NCI-H69 (cell line): ENCODE measurements around the gene KLHL33.

Experiments used
- DNase-seq: peaks from one replicate; lab custom pipeline; 2025; lab: John Stamatoyannopoulos, UW

Gene KLHL33

GRCh38 chr14:20412876-20413743 lies 22.9 kb downstream of the KLHL33 start, which contains the start of gene TEP1:
Gene TEP1 (minus strand): TSS chr14:20413501. CDS start chr14:20408439, 5,062 bp downstream.
- peak; percentile 91 for DNase-seq

- DNase-seq, result no peak
Observed at GRCh38 chr14:20412411-20412810, 23.6 kb downstream of the KLHL33 start.

DNA sequence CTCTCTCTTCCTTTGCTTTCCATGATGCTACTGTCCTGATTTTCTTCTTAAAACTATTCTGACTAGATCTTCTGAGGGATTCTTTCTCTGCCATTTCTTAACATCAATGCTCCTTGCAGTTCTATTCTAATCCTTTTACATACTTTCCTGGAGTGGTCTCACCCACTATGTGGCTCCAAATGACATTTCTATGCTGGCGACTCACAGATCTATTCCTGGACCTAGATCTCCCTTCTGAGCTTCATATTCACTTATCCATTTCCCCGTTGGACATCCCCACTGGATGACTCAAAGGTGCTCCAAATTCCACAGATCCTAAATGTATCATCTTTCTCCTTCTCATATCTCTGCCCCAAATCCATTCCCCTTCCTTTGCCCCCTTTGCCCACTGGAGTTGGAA lies 26.7 kb downstream of the KLHL33 start:
- DNase-seq, result no peak

DNA sequence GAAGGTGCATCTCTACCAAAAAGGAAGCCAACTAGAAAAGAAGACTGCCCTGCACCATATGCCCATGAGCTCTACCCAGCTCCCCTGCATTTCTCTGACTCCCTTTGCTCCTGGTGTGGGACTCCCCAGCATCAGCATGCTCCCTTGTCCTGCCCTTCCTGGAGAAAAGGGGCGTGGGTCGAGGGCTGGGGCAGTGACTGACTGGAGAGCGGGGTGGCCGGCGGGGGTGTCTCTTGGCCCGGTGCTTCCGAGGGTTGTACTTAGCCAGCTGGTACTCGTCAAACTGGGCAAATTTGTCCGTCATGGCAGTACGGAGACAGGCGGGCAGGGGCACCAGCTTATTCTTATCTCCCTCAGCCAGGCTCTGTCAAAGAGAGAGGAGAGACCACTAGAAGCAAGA lies 32.4 kb downstream of the KLHL33 start:
- DNase-seq, result no peak

GRCh38 chr14:20400965-20401593 lies 34.9 kb downstream of the KLHL33 start:
- peak; percentile 8 for DNase-seq

DNA sequence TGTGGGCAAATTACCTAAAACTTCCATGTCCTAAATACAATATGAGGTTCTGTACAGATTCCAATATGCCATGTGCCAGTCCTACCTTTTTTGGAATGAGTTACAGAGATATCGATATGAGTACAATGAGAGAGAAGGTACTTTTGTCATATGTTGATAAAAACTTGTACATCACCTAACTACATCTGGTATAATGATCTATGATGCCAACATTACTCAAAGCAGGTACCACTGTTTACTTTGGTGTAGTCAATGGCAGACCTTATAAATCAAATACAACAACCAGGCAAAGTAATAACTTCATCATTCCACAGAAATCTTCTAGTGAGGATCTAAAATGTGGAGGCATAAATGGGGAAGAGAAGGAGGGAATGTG lies 35.4 kb downstream of the KLHL33 start:
- DNase-seq, result no peak

GRCh38 chr14:20397511-20397910 lies 38.5 kb downstream of the KLHL33 start:
- no peak for DNase-seq

DNA sequence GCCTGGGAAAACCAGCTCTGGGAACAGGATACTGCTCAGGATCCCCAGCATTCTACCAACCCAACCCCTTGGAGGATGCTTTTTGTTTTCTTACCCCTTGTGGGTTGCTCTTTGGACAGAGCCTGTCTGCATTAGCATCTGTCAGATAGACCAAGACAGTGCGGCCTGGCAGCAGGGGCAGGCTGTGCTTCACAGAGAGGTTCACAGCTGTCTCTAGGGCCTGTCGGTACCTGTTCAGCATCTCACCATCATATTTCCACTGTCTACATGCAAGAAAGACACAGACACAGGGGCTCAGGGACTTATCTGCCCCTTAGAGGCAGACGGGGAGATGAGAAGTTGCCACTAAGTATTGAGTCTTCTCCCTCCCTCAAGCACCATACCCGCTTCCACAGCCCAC lies 44.5 kb downstream of the KLHL33 start:
- no peak for DNase-seq

DNA sequence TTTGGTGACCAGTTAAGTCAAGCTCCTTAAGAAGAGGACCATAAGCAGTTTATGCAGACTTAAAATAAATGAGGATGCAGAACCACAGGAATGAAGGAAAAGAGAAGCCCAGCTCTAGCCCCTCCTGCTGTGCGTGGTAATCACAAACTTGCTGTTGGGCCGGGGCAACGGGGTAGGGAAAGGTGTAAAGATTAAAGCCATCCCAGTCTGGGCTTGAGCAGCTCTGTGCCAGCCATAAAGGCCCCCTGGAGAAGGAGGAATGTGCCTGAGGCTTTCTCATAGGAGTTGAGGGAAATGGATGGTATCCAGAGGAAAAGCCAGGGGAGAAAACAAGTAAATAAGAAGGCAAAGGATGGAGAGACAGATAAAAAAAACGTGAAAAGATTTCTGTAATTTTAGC lies 47.8 kb downstream of the KLHL33 start:
- DNase-seq, result no peak

GRCh38 chr14:20387576-20387975 lies 48.4 kb downstream of the KLHL33 start:
- DNase-seq, result no peak

GRCh38 chr14:20386276-20386855 lies 49.6 kb downstream of the KLHL33 start:
- no peak for DNase-seq

DNA sequence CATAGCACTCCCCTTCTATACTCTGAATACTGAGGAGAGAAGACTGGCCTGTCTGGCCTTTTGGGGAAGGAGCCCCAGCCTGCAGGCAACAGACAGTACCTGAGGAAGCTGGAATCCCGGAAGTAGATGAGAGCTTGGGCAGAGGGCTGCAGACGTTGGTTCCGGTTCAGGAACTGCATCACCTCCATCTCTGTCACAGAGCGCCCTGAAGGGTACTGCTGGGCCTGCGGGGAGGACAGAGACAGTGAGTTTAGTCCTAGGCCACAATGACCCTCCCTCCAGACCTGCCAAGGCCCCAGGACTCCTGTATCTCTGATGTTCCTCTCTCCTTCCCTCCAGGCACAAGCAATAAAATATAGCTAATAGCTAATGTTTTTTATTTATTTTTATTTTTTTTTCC lies 51.1 kb downstream of the KLHL33 start:
- DNase-seq, result no peak

DNA sequence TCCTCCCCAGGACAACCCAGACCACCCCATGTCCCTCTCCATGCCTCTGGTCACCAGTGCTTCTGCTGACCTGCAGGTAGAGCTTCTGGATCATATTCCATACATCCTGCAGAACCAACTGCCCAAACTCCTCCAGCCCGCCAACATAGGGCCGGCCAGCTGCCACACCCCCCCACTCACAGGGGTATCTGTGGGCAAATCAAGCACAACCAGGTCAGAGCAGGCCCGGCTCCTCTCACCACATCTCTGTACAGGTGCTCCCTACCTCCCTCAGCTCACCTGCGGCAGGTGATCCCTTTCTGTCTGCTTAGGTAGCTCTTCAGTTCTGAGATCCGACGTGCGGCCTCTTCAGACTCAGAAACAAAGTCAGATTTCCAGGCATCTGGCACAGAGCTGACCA lies 51.6 kb downstream of the KLHL33 start:
- DNase-seq, result no peak

GRCh38 chr14:20383636-20384035 lies 52.3 kb downstream of the KLHL33 start:
- DNase-seq, result no peak

- no peak for DNase-seq
Observed at GRCh38 chr14:20383032-20383431, 52.9 kb downstream of the KLHL33 start.

GRCh38 chr14:20382526-20382925 lies 53.4 kb downstream of the KLHL33 start:
- no peak for DNase-seq

GRCh38 chr14:20381341-20381740 lies 54.6 kb downstream of the KLHL33 start:
- no peak for DNase-seq

GRCh38 chr14:20380681-20381080 lies 55.3 kb downstream of the KLHL33 start:
- no peak for DNase-seq

DNA sequence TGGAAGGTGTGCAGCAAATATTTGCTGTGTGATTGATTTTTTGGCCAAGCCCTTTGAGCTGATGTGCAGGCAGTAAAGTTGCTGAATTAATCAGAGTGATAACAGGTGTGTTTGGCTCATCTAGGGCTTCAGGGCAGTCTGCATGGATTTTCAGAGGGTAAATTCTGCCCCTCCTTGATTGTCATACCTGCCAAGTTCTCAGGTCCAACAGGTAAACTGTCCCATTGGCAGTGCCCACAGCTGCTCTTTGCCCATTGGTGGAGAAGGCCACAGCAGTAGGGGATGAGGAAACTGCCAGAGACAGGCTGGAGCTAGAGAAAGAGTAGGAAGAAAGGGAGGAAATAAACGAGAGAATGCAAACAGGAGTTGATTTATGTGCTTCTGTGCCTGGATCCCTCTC lies 56.2 kb downstream of the KLHL33 start:
- no peak for DNase-seq

- no peak for DNase-seq
Observed at GRCh38 chr14:20377171-20377570, 58.8 kb downstream of the KLHL33 start.

DNA sequence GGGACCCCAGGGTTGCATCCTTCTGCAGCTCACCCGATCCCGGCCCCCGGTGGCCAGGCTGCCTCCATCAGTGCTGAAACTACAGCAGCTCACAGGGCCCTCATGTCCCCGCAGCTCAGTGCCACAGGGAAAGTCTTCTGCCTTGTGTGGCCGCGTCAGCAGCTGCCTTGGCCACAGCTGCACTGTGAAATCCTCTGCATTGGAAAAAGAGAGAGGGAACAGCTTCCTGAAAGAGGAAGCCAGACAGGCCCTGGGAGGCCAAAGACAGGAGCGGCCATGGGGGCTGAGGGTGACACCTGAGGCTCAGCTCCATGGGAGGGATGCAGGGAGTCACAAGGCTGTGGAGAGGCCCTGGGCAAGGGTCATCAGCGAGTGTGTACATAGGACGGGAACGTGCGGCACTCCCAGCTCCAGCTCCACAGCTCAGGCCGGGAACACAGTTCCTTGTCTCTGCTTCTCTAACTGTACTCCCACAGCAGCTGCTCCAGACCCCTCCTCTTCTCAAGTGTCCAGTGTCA lies 59.8 kb downstream of the KLHL33 start:
- no peak for DNase-seq
